MCF 10A (cell line): Measurements from ENCODE around the gene PCSK6. TPM values are rescaled to one million over a fixed set of nuclear protein-coding genes. Genes with fewer than 3 reads are reported as not detected.

Source experiments
- BruUV-seq: library from RNA; stranded (reverse); fragments of 400-500 nt; replicated peaks from 2 replicates; lab custom pipeline; 2021; lab: Mats Ljungman, UMichigan
- CTCF ChIA-PET: fragments of 300-600 bp; sonication (Branson Sonifier 250); formaldehyde crosslinking; extraction: SDS; loops from one replicate; lab custom pipeline; 2021; ENCODE audit warnings: antibody characterized with exemption, inconsistent platforms; lab: Yijun Ruan, JAX
- POLR2A ChIA-PET: fragments of 300-600, 350-650 bp; sonication (Branson Sonifier 250); formaldehyde crosslinking; extraction: SDS; loops from one replicate; lab custom pipeline; 2020; ENCODE audit warnings: antibody characterized with exemption, inconsistent platforms; lab: Yijun Ruan, JAX
- DNase-seq: peaks from one replicate; pipeline ENCODE4 v3.0.0-alpha.2; 2018; ENCODE audit not compliant: unreplicated experiment
- H3K27ac Mint-ChIP-seq: one replicate; pipeline ENCODE4 v1.8.0; 2022; ENCODE audit warnings: mild to moderate bottlenecking, low read depth, mixed read lengths; ENCODE audit not compliant: unreplicated experiment
- H3K27me3 Mint-ChIP-seq: one replicate; pipeline ENCODE4 v1.8.0; 2022; ENCODE audit warnings: mixed read lengths; ENCODE audit not compliant: insufficient read depth, unreplicated experiment
- H3K36me3 Mint-ChIP-seq: one replicate; pipeline ENCODE4 v1.8.0; 2022; ENCODE audit warnings: mild to moderate bottlenecking, moderate library complexity, mixed read lengths; ENCODE audit not compliant: insufficient read depth, unreplicated experiment
- H3K4me1 Mint-ChIP-seq: one replicate; pipeline ENCODE4 v1.8.0; 2022; ENCODE audit warnings: mixed read lengths; ENCODE audit not compliant: insufficient read depth, unreplicated experiment
- H3K4me3 Mint-ChIP-seq: one replicate; pipeline ENCODE4 v1.8.0; 2022; ENCODE audit warnings: mild to moderate bottlenecking, moderate library complexity, mixed read lengths; ENCODE audit not compliant: unreplicated experiment
- H3K9me3 Mint-ChIP-seq: one replicate; pipeline ENCODE4 v1.8.0; 2022; ENCODE audit warnings: mixed read lengths; ENCODE audit not compliant: unreplicated experiment
- intact Hi-C: fragments of 100-400 bp; cut with micrococcal nuclease; formaldehyde crosslinking; loops from 2 replicates; pipeline ENCODE4 v1.14.1; 2022
- total RNA-seq: library from RNA; stranded (reverse); gene quantifications from 2 replicates; pipeline ENCODE4 v1.2.3, GENCODE V29; 2022
- TF ChIP-seq, protein P1 (sequence below): fragments of 200-600 bp; IDR thresholded peaks from one replicate; pipeline ENCODE4 v1.8.0; 2022; ENCODE audit warnings: antibody characterized with exemption, mild to moderate bottlenecking; ENCODE audit not compliant: unreplicated experiment

The PCSK6 gene
- total RNA-seq, 1 experiment from 2014 or later, result 30.8 TPM

- H3K9me3 Mint-ChIP-seq, result no peaks in the 10 kb centered on the region
- no peaks in the 10 kb centered on the region for H3K36me3 Mint-ChIP-seq
- H3K4me3 Mint-ChIP-seq, result no peak overlapping the region
- TF ChIP-seq, protein P1, sequence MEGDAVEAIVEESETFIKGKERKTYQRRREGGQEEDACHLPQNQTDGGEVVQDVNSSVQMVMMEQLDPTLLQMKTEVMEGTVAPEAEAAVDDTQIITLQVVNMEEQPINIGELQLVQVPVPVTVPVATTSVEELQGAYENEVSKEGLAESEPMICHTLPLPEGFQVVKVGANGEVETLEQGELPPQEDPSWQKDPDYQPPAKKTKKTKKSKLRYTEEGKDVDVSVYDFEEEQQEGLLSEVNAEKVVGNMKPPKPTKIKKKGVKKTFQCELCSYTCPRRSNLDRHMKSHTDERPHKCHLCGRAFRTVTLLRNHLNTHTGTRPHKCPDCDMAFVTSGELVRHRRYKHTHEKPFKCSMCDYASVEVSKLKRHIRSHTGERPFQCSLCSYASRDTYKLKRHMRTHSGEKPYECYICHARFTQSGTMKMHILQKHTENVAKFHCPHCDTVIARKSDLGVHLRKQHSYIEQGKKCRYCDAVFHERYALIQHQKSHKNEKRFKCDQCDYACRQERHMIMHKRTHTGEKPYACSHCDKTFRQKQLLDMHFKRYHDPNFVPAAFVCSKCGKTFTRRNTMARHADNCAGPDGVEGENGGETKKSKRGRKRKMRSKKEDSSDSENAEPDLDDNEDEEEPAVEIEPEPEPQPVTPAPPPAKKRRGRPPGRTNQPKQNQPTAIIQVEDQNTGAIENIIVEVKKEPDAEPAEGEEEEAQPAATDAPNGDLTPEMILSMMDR, result no peak
- POLR2A ChIA-PET, result no interaction called here
- H3K4me1 Mint-ChIP-seq, result no peaks in the 10 kb centered on the region
- CTCF ChIA-PET, result no interaction called here
- no peaks in the 10 kb centered on the region for H3K27me3 Mint-ChIP-seq
- no peak overlapping the region for H3K27ac Mint-ChIP-seq
- BruUV-seq, result no TSS peak
- intact Hi-C loops, result no loop called here
- no peak for DNase-seq
Measured at GRCh38 chr15:101413239-101413638, 76.3 kb downstream of the PCSK6 start.

- ChIA-PET POLR2A (no interaction called here), CTCF (no interaction called here)
- Mint-ChIP-seq H3K4me3 (no peak overlapping the region), H3K4me1 (no peaks in the 10 kb centered on the region), H3K36me3 (peaks cover 6% of the 10 kb centered on the region), H3K9me3 (no peaks in the 10 kb centered on the region), H3K27ac (no peak overlapping the region), H3K27me3 (no peaks in the 10 kb centered on the region)
- no peak for DNase-seq
- TF ChIP-seq, protein P1, result no peak
- intact Hi-C loops, result no loop called here
- no TSS peak for BruUV-seq
Measured at GRCh38 chr15:101411581-101411980, 77.9 kb downstream of the PCSK6 start.

GRCh38 chr15:101411085-101411484 is 78.4 kb downstream of the PCSK6 start:
- POLR2A ChIA-PET, result no interaction called here
- H3K27me3 Mint-ChIP-seq, result no peaks in the 10 kb centered on the region
- BruUV-seq, result no TSS peak
- H3K4me1 Mint-ChIP-seq, result no peaks in the 10 kb centered on the region
- CTCF ChIA-PET, result no interaction called here
- DNase-seq, result no peak
- H3K36me3 Mint-ChIP-seq, result peaks cover 6% of the 10 kb centered on the region
- no peak overlapping the region for H3K27ac Mint-ChIP-seq
- no peak overlapping the region for H3K4me3 Mint-ChIP-seq
- intact Hi-C loops, result no loop called here
- H3K9me3 Mint-ChIP-seq, result no peaks in the 10 kb centered on the region
- TF ChIP-seq, protein P1, result no peak

DNA sequence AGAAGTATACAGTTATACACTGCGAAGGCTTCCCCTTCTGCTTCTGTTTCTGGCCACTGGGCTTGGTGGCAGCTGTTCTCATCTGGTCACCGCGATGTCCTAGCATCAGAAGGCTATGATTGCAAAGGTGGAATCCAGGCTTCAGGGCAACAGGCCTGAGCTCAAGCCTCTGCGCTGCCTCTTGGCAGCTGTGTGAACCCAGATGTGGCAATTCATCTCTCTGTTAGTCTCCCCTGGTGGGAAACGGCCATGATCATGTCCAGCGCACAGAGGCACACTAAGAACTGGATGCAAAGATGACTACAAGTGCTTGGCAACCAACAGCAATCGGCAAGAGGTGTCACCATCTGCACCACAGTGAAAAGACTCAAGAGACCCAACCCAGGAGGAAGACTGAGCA is 78.9 kb downstream of the PCSK6 start:
- Mint-ChIP-seq H3K27me3 (no peaks in the 10 kb centered on the region), H3K36me3 (peaks cover 7% of the 10 kb centered on the region), H3K4me3 (no peak overlapping the region), H3K9me3 (no peaks in the 10 kb centered on the region), H3K4me1 (no peaks in the 10 kb centered on the region), H3K27ac (no peak overlapping the region)
- ChIA-PET POLR2A (no interaction called here), CTCF (no interaction called here)
- intact Hi-C loops, result no loop called here
- TF ChIP-seq, protein P1, result no peak
- DNase-seq, result no peak
- BruUV-seq, result no TSS peak
